Activated CD4-positive, alpha-beta T cell treated with anti-CD3 and anti-CD28 coated beads, Interleukin-10, Interleukin-2, amounts not matched to agents 100 ng/mL and 50 ng/mL, durations not matched to agents 16 hours and 8 hours (primary cell): Measurements from ENCODE around the gene MACROH2A1.

Source experiments
- DNase-seq: peaks from one replicate; pipeline ENCODE4 v3.0.0-alpha.2; 2020

Gene MACROH2A1

GRCh38 chr5:135329066-135329912 lies 69.7 kb downstream of the MACROH2A1 start:
- no peak for DNase-seq

DNA sequence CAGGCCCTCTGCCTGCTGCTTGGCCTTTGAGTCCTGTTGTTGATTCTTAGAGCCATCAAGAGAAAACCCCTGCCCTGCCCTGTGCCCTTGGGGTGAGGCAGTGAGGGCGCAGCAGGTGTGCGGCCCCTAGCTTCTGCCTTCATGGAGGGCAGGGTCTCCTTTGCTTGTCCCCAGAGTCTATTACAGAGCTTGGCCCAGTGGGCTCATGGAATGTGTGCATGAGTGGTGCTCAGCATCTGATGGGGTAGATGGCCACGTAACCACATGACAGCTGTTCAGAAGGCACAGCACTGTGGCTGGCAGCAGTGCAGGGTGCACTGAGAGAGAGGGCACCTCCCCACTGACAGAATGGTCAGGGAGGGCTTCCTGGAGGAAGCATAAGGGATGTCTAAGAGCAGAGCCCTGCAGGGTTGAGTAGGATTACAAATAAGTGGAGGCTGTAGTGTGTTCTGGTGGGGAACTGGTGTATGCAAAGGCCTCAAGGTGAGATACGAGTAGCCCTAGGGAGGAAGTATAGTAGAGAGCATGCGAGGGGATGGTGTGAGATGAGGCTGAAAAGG lies 70.8 kb downstream of the MACROH2A1 start:
- DNase-seq, result no peak

GRCh38 chr5:135327429-135328127 lies 71.5 kb downstream of the MACROH2A1 start:
- DNase-seq, result no peak

GRCh38 chr5:135326296-135327254 lies 72.5 kb downstream of the MACROH2A1 start:
- no peak for DNase-seq

DNA sequence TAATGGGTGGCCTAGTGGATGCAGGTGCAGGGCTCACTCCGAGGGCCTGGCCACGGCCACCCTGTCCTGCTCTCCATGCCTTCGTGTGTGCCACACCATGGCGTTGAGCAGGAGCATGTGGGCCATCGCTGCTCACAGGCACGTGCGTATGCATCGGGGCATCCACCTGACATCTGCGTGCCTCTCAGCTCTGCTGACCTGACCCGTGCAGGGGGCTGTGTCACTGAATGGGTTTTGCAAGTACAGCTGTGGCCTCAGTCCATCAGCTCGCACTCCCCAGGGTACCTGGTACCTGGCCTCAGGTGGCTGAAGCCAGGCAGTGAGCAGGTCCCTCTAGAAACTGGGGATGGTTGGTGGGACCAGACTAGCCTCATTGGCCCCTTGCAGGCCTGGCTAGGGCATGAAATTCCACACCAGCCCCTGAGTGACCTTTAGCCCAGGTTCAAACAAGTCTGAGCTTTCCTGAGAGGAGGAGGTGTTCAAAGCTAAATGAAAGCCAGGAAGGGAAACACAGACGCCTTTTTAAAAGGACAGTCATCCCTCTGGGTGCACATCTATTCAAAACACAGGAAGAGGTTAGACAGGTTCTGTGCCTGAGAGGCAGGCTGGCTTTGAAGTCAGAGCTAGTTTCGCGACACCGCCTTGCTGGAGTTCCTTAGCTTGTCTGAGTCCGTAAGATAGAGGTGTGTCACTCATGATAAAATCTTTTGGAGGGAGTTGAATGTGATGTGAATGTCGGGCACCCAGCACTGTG lies 74.0 kb downstream of the MACROH2A1 start:
- peak; percentile 9 for DNase-seq

- no peak for DNase-seq
Observed at GRCh38 chr5:135324160-135324559, 74.9 kb downstream of the MACROH2A1 start.

- DNase-seq, result no peak
Observed at GRCh38 chr5:135323701-135324132, 75.3 kb downstream of the MACROH2A1 start.

DNA sequence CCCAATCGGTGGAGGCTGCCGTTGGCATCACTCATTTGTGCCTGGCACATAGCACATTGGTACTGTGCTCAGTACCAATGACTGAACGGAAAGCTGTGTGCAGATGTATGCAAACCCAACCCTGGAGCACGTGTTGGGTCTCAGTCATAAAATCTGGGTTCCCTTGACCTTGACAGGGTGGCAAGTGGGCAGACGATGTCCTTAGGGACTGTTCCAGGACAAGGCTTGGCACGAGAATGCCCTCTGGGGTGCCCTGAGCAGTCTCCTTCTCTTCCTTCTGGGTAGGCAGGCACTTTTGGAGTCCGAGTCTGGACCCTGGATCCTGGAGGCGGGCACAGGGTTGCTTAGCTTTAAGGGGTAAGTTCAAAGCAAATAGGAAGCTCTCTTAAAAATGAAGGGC lies 75.8 kb downstream of the MACROH2A1 start:
- no peak for DNase-seq

DNA sequence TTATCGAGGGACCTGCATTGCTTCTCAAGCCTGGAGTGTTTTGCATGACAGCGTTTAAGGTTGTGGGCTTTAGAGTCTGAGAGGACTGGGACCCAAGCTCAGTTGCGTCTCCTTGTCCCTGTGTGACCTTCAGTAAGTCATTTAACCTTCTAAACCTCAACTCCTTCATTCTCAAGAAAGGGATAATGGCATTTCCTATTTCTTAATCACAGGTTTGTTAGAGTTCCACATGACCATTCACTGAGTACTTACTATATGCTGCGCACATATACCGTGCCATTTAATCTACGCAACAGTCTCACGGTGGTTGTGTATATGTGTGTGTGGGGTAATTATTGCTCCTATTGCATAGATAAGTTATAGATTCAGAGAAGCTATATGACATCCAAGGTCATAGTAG lies 76.3 kb downstream of the MACROH2A1 start:
- DNase-seq, result no peak

- DNase-seq, result no peak
Observed at GRCh38 chr5:135322271-135322670, 76.8 kb downstream of the MACROH2A1 start.

- no peak for DNase-seq
Observed at GRCh38 chr5:135320718-135321484, 78.1 kb downstream of the MACROH2A1 start.

DNA sequence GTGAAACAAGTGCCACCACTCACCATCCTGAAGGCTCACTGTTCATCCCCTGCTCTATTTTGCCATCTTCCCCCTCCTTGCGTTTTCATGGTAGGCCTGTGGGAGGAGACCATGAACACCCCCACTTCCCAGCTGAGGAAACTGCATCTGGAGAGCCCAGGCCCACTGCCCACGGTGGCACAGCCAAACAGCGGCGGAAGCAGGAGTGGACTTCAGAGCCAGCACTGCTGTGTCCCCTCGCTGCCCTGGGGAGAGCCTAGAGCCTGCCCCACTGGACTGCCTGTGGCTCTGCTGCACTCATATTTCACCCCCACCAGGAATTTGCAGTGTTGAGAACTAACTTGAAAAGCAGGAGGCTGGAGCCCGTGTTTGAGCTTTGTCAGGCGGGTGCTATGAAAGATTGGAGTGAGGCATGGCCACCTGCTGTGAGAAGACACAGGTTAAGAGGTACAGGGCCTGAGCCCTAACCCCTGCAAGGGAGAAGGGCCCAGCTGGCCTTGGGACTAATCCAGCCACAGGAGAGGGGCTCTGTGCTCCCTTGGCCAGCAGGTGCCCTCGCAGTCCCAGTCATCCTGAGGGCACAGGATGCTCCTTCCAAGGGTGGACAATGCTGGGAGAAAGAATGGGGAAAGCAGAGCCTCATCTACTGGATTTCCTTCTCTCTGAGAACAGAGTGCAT lies 79.0 kb downstream of the MACROH2A1 start:
- no peak for DNase-seq

- DNase-seq, result no peak
Observed at GRCh38 chr5:135319458-135319857, 79.6 kb downstream of the MACROH2A1 start.

DNA sequence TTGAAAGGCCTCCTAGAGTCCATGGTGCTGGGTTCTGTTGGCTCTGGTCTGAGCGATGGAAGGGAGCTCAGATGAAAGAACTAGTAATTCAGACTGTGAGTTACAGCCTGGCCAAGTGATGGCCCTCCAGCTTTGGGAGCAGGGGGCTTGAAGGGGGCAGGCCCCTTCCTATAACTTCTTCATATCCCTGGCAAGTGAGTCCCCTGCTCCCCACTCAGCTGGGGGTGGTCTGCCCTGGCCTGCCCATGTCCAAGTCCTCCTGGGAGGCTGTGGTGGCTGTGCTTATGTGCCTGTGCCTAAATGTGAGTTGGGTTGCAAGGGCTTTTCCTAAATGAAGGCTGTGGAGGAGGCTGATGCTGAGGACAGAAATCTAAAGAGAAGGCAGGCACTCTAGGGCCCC lies 80.1 kb downstream of the MACROH2A1 start:
- DNase-seq, result no peak

DNA sequence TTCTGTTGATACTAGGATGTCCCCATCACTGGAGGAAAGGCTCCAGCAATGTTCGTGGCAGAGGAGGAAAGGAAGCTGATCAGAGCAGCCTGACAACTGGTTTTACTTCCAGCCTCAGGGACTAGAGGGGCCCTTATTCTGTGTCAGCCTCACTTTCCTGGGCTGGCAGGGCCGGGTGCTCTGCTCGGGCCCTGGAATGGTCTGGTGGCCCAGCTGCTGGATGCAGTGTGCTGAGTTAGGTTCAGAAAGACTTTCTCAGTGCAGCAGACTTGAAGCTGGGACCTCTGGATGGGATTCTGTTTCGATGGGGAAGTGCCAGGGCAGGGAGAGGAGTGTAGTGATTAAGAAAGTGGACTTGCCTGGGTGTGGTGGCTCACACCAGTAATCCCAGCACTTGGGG lies 81.0 kb downstream of the MACROH2A1 start:
- no peak for DNase-seq

DNA sequence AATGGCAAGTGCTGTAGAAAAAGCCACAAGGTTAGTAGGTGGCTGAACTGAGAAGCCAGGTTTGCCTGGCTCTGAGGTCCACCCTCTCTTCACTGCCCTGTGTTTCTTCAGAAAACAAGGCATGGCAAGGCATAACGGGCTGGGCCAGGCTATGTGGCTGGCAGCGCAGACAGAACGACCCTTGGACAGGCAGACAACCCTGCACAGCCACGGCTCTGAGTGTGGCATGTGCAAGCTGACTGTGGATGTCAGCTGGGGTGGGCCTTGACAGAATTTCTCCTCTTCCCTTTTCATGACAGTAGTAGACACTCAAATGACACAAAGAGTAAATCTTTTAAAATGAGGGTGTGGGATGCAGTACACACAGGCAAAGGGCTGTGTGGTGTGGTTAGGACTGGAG lies 81.7 kb downstream of the MACROH2A1 start:
- no peak for DNase-seq

GRCh38 chr5:135315386-135315785 lies 83.6 kb downstream of the MACROH2A1 start:
- DNase-seq, result no peak

DNA sequence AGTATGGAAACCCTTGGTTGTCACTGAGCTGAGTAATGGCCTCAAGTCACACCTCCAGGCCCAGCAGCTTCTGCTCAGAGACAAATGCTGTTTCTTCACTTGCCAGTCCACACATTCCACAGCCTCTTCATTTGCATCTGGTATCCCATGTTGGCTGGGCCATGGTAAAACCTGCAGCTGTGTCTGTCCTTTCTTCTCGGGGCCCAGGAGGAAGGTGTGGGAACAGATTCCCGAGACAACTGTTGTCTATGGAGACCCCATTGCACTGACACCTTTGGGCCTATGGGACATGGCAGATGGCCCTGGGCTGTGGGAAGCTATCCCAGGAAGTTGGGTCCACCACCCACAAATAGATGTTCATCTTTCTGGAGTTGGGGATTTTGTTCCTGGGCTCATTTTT lies 85.1 kb downstream of the MACROH2A1 start:
- no peak for DNase-seq

DNA sequence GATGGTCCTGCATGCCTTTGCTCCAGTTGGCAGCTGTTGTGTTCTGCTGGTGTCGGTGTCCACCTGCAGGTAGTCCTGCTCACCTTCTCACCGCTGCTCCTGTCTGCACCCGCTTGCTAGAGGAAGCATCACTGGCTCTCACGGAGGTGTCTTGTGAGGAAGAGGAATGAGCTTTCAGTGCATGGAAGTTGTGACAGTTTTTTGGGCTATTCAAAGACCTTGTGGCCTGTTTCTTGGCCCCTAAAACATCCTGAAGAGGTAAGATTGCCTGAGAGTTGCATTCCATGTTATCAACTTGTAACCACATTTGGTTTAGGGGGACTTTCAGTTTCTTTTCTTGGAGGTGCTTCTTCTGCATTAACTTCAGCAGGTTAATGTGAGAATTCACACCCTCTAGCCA lies 85.6 kb downstream of the MACROH2A1 start:
- DNase-seq, result no peak

- DNase-seq, result no peak
Observed at GRCh38 chr5:135312255-135312935, 86.6 kb downstream of the MACROH2A1 start.
